Right renal pelvis (tissue), 4 donors: ENCODE measurements around the gene OTOGL. TPM values are rescaled to one million over a fixed set of nuclear protein-coding genes. Genes with fewer than 3 reads are reported as not detected.
"Not testable (repeated sequence)": the region's sequence is repeated elsewhere in the genome, so short reads cannot be mapped to it uniquely, and the experiment has no call there.

ENCODE experiments used
- DNase-seq, 4 donors: peaks; one replicate each; pipeline ENCODE4 v3.0.0-alpha.2; 2013; ENCODE audit warnings: low read depth in 4 of 4, low spot score in 3 of 4, missing footprints in 1 of 4
- polyA plus RNA-seq, 4 donors: library from polyadenylated mRNA; unstranded; fragments of 120-200 nt; gene quantifications; one replicate each; pipeline ENCODE4 v1.2.1, GENCODE V29; 2013; ENCODE audit not compliant: insufficient read length in 4 of 4

Gene OTOGL
- polyA plus RNA-seq, 4 donors, result 0.55 to 1.0 (median 0.74) TPM

DNA sequence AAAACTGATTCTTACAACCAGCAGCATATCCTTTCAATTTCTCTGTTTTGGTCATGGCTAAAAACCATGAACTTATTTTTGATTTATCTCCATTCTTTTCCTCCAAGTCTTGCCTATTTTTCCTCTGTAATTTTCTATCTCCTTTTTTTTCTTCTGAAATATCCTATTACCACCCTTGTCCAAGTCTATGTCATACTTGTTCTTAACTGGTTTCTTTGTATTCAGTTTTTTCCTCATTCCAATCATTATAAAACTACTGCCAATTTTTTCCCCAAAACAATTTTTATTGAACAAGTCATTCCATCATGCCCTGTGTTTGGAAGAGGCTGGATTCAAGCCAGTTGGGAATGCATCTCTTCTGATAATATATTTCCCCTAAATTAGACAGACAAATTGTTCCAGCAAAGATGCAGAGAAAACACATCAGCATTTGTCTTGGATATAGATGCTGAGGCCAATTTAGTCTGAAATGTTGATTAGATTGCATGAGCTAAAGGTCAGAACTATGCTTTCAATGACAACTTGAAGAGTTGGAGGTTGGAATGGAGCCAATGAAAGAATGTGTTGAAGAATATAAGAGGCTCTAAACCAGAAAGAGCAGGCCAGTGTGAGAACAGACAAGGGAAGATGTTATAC, 30.7 kb downstream of the OTOGL start:
- no peak for DNase-seq

DNA sequence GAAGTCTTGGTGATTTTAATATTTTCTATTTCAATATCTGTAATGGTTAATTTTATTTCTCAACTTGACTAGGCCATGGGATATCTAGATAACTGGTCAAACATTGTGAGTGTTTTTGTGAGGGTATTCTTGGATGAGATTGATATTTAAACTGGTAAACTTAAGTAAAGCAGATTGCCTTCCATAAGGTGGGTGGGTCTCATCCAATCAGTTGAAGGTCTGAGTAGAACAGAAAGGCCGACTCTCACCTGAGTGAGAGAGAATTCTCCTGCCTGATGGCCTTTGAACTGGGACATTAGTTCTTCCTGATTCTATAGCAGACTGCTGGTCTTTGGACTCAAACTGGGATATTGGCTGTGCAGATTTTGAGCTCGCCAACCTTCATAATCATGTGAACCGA, 36.3 kb downstream of the OTOGL start:
- DNase-seq, result no peak

DNA sequence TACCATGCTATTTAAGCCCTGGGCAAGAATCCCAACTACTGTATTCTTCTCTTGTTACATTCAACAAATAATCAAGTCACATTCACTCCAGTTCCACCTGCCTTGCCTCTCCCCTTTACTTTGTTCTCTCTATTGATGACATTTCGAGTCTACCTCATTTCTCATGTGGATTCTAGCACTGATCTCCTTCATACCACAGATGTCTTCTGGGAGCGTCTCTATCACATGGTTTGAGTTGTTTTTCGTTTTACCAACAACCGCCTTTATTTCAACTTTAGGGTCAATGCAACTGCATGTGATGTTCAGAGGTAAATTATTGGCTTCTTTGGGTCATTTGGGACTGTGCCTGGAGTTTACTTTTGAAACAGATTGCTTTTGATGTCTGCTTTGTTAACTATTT, 40.7 kb downstream of the OTOGL start:
- DNase-seq, result no peak

DNA sequence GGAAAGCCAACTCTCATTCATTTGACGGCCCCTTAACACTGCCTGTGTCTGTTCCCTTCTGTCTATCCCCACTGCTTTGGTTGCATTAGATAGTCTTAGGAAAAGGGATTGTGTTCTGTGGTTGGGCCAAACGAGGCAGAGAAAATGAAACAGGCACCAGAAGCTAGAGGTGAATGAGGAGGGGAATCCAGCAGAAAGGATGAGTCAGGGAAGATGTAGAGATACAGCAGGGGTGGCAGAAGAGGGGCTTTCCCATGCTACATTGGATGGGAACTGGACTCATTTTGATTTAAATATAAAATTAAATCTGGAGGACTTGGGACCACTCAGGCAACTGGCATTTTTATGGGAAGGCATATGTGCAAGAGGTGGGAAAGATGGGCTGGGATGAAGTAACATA, 43.3 kb downstream of the OTOGL start:
- DNase-seq, result no peak

DNA sequence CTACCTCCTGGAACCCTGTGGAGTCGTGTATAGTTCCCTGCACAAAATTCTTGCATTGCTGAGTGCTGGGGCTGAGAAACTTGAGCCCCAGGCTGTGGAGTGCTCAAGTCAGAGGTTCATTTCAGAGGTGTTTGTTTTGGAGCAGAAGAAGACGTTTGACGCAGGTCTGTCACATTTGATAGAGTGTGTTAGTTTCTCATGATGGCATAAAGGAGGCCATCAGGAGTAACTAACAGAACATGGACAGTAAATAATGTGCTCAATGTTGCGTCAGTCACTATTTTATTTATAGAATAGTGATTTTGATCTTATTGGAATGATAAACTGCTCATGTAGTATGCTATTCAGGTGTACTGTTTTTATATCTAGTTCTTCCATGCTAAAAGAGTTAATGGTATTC, 44.2 kb downstream of the OTOGL start:
- no peak for DNase-seq

DNA sequence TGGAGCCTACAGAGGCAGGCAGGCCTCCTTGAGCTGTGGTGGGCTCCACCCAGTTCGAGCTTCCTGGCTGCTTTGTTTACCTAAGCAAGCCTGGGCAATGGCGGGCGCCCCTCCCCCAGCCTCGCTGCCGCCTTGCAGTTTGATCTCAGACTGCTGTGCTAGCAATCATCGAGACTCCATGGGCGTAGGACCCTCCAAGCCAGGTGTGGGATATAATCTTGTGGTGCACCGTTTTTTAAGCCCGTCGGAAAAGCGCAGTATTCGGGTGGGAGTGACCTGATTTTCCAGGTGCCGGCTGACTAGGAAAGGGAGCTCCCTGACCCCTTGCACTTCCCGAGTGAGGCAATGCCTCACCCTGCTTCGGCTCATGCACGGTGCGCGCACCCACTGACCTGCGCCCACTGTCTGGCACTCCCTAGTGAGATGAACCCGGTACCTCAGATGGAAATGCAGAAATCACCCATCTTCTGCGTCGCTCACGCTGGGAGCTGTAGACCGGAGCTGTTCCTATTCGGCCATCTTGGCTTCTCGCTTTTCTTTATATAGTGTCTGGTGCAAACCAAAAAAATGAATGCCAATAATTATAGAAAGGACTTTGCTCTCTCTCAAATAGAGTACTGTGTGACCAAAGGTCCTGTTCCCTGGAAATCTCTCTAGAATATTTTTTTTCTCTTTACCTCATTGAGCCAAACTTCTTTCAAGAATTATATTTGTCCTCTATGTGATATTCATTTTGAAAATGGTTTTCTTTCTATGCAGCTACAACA, 50.4 kb downstream of the OTOGL start:
- not testable (repeated sequence) for DNase-seq

DNA sequence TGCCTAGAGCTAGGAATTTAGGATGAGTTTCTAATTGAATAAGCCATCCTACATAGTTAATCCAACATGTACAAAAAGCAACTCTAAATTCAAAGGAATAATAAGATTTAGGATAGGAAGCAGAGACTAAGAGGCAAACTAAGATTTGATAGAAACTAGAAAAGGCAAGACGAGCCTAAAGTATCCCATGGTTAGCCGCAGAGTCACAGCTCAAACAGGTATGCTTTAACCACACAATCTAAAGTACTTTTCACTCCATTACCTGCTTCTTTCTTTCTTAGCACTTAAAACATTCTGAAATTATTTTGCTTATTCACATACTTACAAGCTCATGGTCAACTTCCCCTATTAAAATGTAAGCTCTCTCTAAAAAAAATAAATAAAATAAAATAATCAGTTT, 51.8 kb downstream of the OTOGL start:
- no peak for DNase-seq

DNA sequence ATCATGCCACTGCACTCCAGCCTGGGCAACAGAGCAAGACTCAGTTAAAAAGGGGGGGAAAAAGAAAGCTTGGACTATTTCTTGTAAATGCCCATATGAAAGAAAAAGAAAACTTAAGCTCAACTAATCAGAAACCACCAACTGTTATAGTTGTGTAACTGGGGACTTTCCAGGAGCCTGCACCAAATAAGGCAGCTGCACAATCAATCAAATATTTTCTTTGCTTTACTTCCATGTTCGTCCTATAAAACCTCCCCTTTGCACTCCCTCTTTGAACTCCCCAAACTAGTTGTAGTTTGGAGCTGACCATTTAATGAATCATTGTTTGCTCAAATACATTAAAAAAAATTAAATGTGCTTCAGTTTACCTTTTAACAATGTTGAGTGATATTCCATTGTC, 54.9 kb downstream of the OTOGL start:
- DNase-seq, result no peak

DNA sequence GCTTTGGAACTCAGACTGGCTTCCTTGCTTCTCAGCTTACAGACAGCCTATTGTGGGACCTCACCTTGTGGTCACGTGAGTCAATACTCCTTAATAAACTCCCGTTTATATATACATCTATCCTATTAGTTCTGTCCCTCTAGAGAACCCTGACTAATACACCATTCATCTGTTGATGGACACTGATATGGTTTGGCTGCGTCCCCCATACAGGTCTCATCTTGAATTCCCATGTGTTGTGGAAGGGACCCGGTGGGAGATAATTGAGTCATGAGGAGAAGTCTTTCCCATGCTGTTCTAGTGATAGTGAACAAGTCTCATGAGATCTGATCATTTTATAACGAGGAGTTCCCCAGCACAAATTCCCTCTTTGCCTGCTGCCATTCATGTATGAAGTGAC, 57.0 kb downstream of the OTOGL start:
- no peak for DNase-seq

DNA sequence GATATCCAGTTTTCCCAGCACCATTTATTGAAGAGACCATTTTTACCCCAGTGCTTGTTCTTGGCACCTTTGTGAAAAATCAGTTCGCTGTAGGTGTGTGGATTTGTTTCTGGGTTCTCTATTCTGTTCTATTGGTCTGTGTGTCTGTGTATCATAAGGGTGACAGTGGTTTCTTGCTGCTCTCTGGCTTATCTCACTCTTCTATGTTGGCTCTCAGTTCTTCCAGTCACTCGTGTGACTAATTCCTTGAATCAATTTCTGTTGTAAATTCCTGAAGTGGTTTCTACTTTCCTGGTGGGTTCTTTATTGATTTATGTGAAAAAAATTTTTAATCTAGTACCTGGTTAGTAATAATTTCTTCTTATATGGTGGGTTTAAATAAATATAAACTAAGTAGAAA, 58.3 kb downstream of the OTOGL start:
- no peak for DNase-seq

DNA sequence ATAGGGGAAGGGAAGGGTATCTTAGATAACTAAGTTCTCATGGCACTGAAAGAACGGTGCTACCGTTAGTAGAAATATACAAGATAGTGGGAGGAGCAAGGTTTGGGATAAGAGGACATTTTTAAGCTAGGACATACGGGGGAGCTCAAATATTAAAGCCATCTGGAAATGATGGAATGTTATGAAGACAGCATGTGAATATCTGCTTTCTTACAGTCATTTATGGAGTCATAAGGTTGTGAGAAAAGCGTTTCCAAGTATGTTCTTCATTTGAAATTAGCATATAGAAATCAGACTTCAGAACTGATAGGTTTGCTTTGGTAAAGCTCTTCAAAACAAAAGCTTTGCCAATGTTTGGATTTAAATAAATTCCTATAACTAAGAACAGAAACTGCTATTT, 62.3 kb downstream of the OTOGL start:
- no peak for DNase-seq

DNA sequence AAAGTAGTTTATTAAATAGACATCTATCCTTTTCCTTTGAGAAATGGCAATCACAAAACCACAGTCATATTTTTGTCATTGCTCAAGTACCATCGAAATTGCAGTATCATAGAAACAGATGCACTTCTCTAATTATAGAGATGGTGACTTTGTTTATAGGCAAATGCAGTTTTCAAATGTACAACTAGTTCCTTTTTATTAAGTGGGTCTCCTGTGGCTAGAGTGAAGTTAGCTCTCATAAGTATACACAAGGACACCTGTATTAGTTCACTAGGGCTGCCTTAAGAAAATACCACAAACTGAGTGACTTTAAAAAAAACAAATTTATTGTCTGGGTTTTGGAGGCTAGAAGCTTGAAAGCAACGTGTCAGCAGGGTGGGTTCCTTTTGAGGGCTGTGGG, 62.8 kb downstream of the OTOGL start:
- DNase-seq, result no peak

DNA sequence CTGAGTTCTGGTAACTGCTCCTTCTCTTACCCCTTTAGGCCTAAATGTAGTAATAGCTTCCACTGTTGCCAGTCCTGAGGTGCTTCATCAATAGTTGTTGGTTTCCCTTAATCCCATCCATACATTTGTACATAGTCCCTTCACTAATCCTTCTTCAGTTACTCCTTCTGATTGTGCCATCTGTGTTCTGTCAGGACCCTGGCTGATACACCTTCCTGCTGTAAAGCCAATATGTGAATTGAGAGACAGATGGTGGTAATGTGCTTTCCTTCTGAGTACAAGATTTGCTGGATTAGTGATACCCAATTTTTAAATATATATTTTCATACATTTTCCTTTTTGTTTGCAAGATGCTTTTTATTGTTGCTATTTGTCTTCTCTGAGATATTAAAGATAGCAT, 66.4 kb downstream of the OTOGL start:
- DNase-seq, result no peak

DNA sequence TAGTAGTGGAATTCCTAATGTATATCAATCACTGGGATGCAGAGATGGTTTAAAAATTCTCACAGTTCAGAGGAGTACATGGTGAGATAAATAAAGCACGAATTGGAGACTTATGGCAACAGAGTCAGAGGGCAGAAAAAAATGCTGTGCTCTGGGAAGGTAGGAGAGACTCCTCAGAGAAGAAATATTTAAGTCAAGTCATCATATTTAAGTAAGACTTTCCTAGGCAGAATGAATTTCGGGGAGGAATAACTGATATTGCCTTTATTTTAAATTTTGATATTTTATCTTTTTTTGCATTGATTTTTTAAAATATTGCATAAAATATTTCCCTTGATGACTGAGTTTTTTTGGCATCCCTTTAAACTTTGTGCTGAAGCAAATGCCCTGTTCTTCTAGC, 67.4 kb downstream of the OTOGL start:
- DNase-seq, result no peak

DNA sequence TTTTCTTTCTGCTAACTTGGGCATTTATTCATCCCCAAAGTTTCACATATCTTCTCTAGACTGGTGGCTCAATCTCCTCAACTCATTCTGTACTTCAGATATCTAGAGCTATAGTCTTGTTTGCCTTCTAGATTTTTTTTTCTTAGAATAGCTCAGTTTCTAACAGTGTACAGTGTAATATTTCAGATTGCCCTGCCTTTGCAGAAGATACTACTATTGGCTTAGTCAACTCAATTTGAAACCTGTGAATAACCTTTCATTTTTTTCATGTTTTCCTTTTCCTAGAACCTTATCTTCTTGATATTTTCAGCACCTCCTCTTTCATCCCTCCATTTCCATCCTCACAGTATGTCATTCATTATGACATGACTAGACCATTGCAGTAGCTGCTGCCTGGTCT, 69.6 kb downstream of the OTOGL start:
- DNase-seq, result no peak

DNA sequence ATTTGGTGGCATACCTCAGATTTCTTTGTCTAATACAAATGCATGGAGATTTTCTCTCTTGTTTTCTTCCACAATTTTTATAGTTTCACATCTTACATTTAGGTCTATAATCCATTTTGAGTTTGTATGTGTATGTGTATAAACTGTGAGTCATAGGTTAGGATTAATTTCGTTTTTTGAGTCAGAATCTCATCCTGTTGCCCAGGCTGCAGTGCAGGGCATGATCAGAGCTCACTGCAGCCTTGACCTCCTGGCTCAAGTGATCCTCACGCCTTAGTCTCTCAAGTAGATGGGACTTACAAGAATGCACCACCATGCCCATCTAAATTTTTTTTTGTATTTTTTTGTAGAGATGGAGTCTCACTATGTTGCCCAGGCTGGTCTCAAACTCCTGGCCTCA, 71.6 kb downstream of the OTOGL start:
- no peak for DNase-seq

DNA sequence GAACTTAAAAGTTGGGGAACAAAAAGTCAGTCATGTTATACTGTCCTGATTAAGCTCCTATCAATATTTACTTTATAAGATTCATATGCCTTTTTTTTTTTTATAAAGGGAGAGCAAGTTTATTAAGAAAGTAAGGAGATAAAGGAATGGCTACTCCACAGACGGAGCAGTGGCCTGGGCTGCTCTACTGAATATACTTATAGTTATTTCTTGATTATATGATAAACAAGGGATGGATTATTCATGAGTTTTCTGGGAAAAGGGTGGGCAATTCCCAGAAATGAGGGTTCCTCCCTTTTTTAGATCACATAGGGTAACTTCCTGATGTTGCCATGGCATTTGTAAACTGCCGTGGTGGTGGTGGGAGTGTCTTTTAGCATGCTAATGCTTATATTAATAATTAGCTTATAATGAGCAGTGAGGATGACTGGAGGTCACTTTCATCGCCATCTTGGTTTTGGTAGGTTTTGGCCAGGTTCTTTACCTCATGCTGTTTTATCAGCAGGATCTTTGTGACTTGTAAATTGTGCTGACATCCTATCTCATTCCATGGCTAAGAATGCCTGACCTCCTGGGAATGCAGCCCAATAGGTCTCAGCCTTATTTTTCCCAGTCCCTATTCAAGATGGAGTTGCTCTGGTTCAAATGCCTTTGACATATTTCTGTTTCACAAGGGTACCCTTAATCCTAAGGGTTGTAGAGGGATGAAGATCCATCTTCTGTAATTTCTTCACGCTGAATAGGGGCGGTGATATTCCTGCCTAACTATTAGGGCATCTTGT, 73.9 kb downstream of the OTOGL start:
- DNase-seq, result no peak

DNA sequence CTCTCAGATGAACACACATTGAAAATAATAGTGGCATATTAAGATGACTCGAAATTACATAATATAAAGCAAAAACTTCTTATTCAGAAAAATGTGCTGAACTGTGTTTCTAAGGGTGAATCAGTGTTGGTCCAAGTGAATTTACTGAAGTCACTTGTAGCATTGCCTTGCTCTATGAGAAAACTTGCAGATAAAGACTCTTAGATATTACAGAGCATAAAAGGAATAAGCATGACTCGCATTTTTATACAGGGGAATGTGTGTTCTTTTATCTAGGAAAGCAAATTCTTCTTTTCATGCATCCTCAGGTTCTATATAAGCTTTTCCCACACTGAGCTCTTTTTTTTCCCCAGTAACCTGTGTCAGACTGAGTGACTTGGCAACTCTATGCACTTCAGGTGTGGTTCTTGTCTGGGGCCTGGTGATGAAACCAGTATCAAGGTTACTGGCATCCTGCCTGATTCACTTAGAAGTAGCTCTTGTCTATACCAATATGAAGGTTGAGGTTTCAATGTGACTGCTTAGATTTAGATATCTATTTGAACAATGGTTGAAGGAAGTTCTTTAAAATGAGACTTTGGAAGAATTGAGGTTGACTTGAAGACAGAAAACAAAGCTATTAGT, 76.1 kb downstream of the OTOGL start:
- no peak for DNase-seq

DNA sequence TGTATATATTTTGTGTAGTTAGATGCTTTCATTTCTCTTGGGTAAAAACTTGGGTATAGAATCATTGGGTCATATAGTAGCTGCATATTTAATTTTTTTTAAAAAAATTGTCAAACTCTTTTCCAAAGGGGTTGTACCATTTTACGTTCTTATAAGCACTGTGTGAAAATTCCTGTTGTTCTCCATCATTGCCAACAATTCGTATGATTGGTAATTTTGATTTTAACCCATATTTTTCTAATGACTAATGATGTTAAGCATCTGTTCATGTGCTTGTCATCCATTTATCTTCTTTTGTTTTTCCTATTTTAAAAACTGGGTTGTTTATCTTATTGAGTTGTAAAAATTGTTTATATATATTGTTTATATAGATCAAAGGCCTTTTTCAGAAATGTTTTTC, 77.4 kb downstream of the OTOGL start:
- no peak for DNase-seq

DNA sequence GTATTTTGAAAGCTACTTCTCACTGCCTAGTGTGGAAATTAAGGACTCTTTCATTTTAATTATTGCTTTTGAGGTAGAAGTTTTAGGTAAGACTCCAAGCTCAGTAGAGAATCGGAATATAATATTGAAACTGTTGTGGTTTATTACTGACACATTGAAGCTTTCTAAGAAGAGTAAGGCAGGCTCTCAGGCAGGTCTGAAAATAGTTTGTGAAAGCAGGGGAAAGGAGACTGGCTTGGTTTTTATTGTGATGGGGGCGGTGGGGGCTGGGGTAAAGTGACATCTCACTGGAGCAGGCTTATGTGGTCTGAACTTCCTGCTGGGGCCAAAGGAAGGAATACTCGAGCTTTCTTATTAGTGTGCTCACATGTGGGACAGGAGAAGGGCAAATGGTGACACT, 79.5 kb downstream of the OTOGL start:
- no peak for DNase-seq

DNA sequence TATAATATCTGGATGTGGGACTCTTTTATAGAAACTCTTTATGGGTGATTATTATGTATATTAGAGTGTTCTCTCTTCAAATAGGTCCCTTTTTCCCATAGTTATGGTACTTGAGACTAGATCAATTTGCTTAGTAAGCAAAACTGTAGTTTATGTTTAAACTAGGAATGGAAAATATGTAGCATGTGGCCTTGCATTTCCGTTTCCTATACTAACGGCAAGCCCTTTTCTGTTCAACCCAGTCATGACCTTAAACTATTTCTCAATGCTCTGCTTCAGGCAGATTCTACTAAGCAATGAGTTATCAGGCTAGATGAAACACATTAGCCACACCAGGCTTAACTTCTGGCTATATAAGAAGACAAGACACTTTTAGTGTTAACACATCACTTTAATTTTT, 84.6 kb downstream of the OTOGL start:
- DNase-seq, result no peak
